HepG2 (cell line): ENCODE results near the gene JAZF1. TPM values are rescaled to one million over a fixed set of nuclear protein-coding genes. Genes with fewer than 3 reads are reported as not detected.

Experiments used
- ATAC-seq: fragments of 200-7000 bp; cut with Tn5 transposase; 3 replicates; pipeline ENCODE4 v1.9.1; 2020; ENCODE audit warnings: mild to moderate bottlenecking, moderate library complexity
- BruUV-seq: library from RNA; stranded (reverse); fragments of 400-500 nt; replicated peaks from 2 replicates; lab custom pipeline; 2021; lab: Mats Ljungman, UMichigan
- CTCF ChIA-PET: fragments of 300-600 bp; formaldehyde crosslinking; extraction: SDS; loops from one replicate; lab custom pipeline; 2021; ENCODE audit warnings: low total read pairs, inconsistent platforms, low intra/inter-chr PET ratio; lab: Yijun Ruan, JAX
- POLR2A ChIA-PET: fragments of 350-600 bp; sonication (Branson Sonifier 250); formaldehyde crosslinking; loops from one replicate; lab custom pipeline; 2020; ENCODE audit warnings: antibody characterized with exemption, inconsistent platforms; lab: Yijun Ruan, JAX
- DNase-seq: peaks from one replicate; pipeline ENCODE4 v3.0.0-alpha.2; 2015; ENCODE audit warnings: low spot score
- FAIRE-seq: peaks from 3 replicates; lab custom pipeline; 2011; peaks lifted over from hg19 to GRCh38; lab: Jason Lieb, UNC
- H2AFZ ChIP-seq: one replicate; pipeline ENCODE4 v1.6.1; 2011; ENCODE audit warnings: low read length, inconsistent platforms
- H3K27ac ChIP-seq: fragments of 300-600 bp; 3 replicates; pipeline ENCODE4 v1.8.0; 2011; ENCODE audit warnings: mixed run types, mild to moderate bottlenecking, mixed read lengths, low read length, inconsistent platforms; ENCODE audit not compliant: insufficient read depth; ENCODE audit errors: extremely low read length
- H3K27me3 ChIP-seq, 2 experiments: fragments of 200-600 bp in 1 of 2; 2 replicates in 1 of 2; 3 replicates in 1 of 2; pipeline versions ENCODE4 v1.6.0 to v1.8.0; 2011; ENCODE audit warnings: low read length in 2 of 2, mild to moderate bottlenecking in 2 of 2, moderate library complexity in 2 of 2, inconsistent platforms in 1 of 2; ENCODE audit not compliant: insufficient read depth in 2 of 2, control insufficient read depth in 1 of 2
- H3K36me3 ChIP-seq, 2 experiments: fragments of 200-600 bp in 1 of 2; replicated peaks in 1 of 2; 2 replicates in 1 of 2; 3 replicates in 1 of 2; pipeline versions ENCODE4 v1.5.1 to v1.8.0; 2011; ENCODE audit warnings: low read length in 2 of 2, inconsistent platforms in 1 of 2; ENCODE audit not compliant: insufficient read depth in 2 of 2, control insufficient read depth in 1 of 2
- H3K4me1 ChIP-seq: 2 replicates; pipeline ENCODE4 v1.5.1; 2012; ENCODE audit warnings: low read length, inconsistent platforms; ENCODE audit not compliant: insufficient read depth
- H3K4me2 ChIP-seq: 2 replicates; pipeline ENCODE4 v1.6.0; 2011; ENCODE audit warnings: low read depth, low read length, inconsistent platforms
- H3K4me3 ChIP-seq, 3 experiments: fragments of 200-600 bp in 1 of 3; sonication (generic), shearing (Covaris generic) in 1 of 3; replicated peaks in 1 of 3; 2 replicates each; pipeline ENCODE4 v1.5.1; 2011 to 2016; ENCODE audit warnings: low read length in 3 of 3, inconsistent platforms in 2 of 3, low read depth in 2 of 3, mild to moderate bottlenecking in 2 of 3, control low read depth in 1 of 3, mixed read lengths in 1 of 3; ENCODE audit not compliant: insufficient read depth in 1 of 3
- H3K79me2 ChIP-seq: one replicate; pipeline ENCODE4 v1.6.1; 2011; ENCODE audit warnings: low read length, inconsistent platforms; ENCODE audit not compliant: insufficient read depth
- H3K9ac ChIP-seq: 2 replicates; pipeline ENCODE4 v1.6.0; 2011; ENCODE audit warnings: mild to moderate bottlenecking, low read depth, low read length, inconsistent platforms; ENCODE audit not compliant: insufficient read depth
- H3K9me3 ChIP-seq: 2 replicates; pipeline ENCODE4 v1.5.1; 2012; ENCODE audit warnings: mild to moderate bottlenecking, low read length
- H4K20me1 ChIP-seq: 2 replicates; pipeline ENCODE4 v1.6.0; 2011; ENCODE audit warnings: inconsistent platforms, mild to moderate bottlenecking, low read length, moderate library complexity; ENCODE audit not compliant: insufficient read depth
- BCLAF1 ChIP-seq: fragments of 450-650 bp; IDR thresholded peaks from 2 replicates; pipeline ENCODE4 v1.6.1; 2017; ENCODE audit warnings: mild to moderate bottlenecking
- ELK4 ChIP-seq: sonication (generic); formaldehyde crosslinking; IDR thresholded peaks from 2 replicates; pipeline ENCODE4 v1.9.0; 2021; ENCODE audit warnings: missing genetic modification reagents, borderline replicate concordance
- ETV5 ChIP-seq: IDR thresholded peaks from 2 replicates; pipeline ENCODE4 v1.6.1; 2018; ENCODE audit warnings: missing biosample characterization, missing genetic modification reagents, inconsistent platforms, borderline replicate concordance
- KLF11 ChIP-seq: IDR thresholded peaks from 2 replicates; pipeline ENCODE4 v1.6.1; 2016; ENCODE audit warnings: missing compliant biosample characterization
- MTA1 ChIP-seq: sonication (generic); formaldehyde crosslinking; IDR thresholded peaks from 2 replicates; pipeline ENCODE4 v1.4.0; 2020; ENCODE audit warnings: missing genetic modification reagents, mild to moderate bottlenecking, borderline replicate concordance
- ONECUT2 ChIP-seq: sonication (generic); formaldehyde crosslinking; IDR thresholded peaks from 2 replicates; pipeline ENCODE4 v1.4.0; 2020; ENCODE audit warnings: missing genetic modification reagents
- PHF5A ChIP-seq: IDR thresholded peaks from one replicate; pipeline ENCODE4 v1.6.1; 2018; ENCODE audit warnings: low read depth, missing genetic modification reagents; ENCODE audit not compliant: unreplicated experiment
- RELA ChIP-seq: sonication (generic); formaldehyde crosslinking; IDR thresholded peaks from 2 replicates; pipeline ENCODE4 v1.4.0; 2020; ENCODE audit warnings: missing genetic modification reagents
- RXRB ChIP-seq: IDR thresholded peaks from 2 replicates; pipeline ENCODE4 v1.6.1; 2016; ENCODE audit warnings: borderline replicate concordance, missing genetic modification reagents, missing compliant biosample characterization
- SMARCE1 ChIP-seq: fragments of 450-650 bp; IDR thresholded peaks from 2 replicates; pipeline ENCODE4 v1.6.1; 2017; ENCODE audit warnings: borderline replicate concordance
- SNAPC4 ChIP-seq: sonication (generic); formaldehyde crosslinking; IDR thresholded peaks from 2 replicates; pipeline ENCODE4 v1.4.0; 2020; ENCODE audit warnings: mild to moderate bottlenecking, missing genetic modification reagents
- ZBTB37 ChIP-seq: sonication (generic); formaldehyde crosslinking; IDR thresholded peaks from 2 replicates; pipeline ENCODE4 v1.4.0; 2020; ENCODE audit warnings: mild to moderate bottlenecking, missing genetic modification reagents
- ZFP36L2 ChIP-seq: sonication (generic); formaldehyde crosslinking; IDR thresholded peaks from 2 replicates; pipeline ENCODE4 v1.4.0; 2020; ENCODE audit warnings: missing genetic modification reagents
- ZNF264 ChIP-seq: sonication (generic); formaldehyde crosslinking; IDR thresholded peaks from 2 replicates; pipeline ENCODE4 v1.4.0; 2020; ENCODE audit warnings: missing genetic modification reagents
- WGBS: methylation state at CpG from one replicate; pipeline ENCODE4 v1.1.6; 2017; ENCODE audit warnings: low lambda C conversion rate; 5-methylcytosine and 5-hydroxymethylcytosine counted together
- in situ Hi-C: cut with HindIII; loops from 2 replicates; pipeline ENCODE4 v1.10.0; 2017; ENCODE audit warnings: low pct_unique_long_range_greater_than_20kb; ENCODE audit not compliant: extremely low pct_ligation_motif_present
- intact Hi-C: fragments of 100-400 bp; cut with micrococcal nuclease; formaldehyde crosslinking; loops from one replicate; pipeline ENCODE4 v1.10.0; 2022; ENCODE audit not compliant: unreplicated experiment
- polyA plus RNA-seq, 8 experiments: library from polyadenylated mRNA; depleted of rRNA in 3 of 8; stranded (reverse) in 7 of 8; unstranded in 1 of 8; fragments of >200 nt; fragmentation: Illumina TruSeq in 4 of 8; extraction: Trizol in 4 of 8; gene quantifications; 2 replicates each; pipeline versions ENCODE4 v1.2.1 to v1.2.3, GENCODE V29; 2011 to 2016; ENCODE audit warnings: low read depth in 4 of 8, missing spikeins in 1 of 8, mixed read lengths in 1 of 8; ENCODE audit not compliant: insufficient read depth in 1 of 8
- total RNA-seq, 5 experiments: library from RNA; depleted of rRNA; stranded (reverse); fragments of >200 nt; fragmentation: Illumina TruSeq; extraction: Trizol; gene quantifications; 2 replicates each; pipeline ENCODE4 v1.2.3, GENCODE V29; 2016; ENCODE audit warnings: low read depth in 1 of 5

The JAZF1 gene
- total and polyA plus RNA-seq, 2 of the 13 experiments (the other 11 are each of a cell fraction or from before 2014, with no cell fraction given), result not detected

- 19% methylated on average over 4 of the region's 4 CpGs for WGBS
- Histone ChIP-seq H3K4me3 (no peak overlapping the region), H3K36me3 (no peaks in the 10 kb centered on the region), H3K9me3 (no peaks in the 10 kb centered on the region), H3K9ac (no peak overlapping the region), H3K79me2 (no peaks in the 10 kb centered on the region), H3K4me2 (no peak overlapping the region), H3K27me3 (peaks cover 1 to 12% of the 10 kb centered on the region in 2 experiments; a peak in 3 of 5 replicates), H3K4me1 (no peaks in the 10 kb centered on the region), H4K20me1 (no peaks in the 10 kb centered on the region), H2AFZ (no peak overlapping the region), H3K27ac (no peak overlapping the region)
- ChIA-PET POLR2A (no interaction called here), CTCF (no interaction called here)
- FAIRE-seq, result no peak
- ATAC-seq, result no peak
- in situ Hi-C loops, result no loop called here
- no TSS peak for BruUV-seq
- DNase-seq, result no peak
- intact Hi-C loops, result no loop called here
- TF ChIP-seq SNAPC4 (CRISPR knock-in tag), result no peak
- no peak for TF ChIP-seq ZNF264 (CRISPR knock-in tag)
- no peak for TF ChIP-seq ZFP36L2 (CRISPR knock-in tag)
- TF ChIP-seq KLF11 (CRISPR knock-in tag), result no peak
- no peak for TF ChIP-seq ETV5 (CRISPR knock-in tag)
- TF ChIP-seq RXRB (CRISPR knock-in tag), result no peak
- TF ChIP-seq SMARCE1, result no peak
- TF ChIP-seq ELK4, result no peak
- TF ChIP-seq MTA1, result no peak
- TF ChIP-seq ZBTB37, result no peak
- TF ChIP-seq PHF5A (CRISPR knock-in tag), result no peak
- no peak for TF ChIP-seq BCLAF1
- TF ChIP-seq RELA, result no peak
- no peak for TF ChIP-seq ONECUT2
These were observed 15.5 kb upstream of the JAZF1 start for GRCh38 chr7:28195910-28196620.
